ENCODE data around the gene ZSWIM7. TPM values are rescaled to one million over a fixed set of nuclear protein-coding genes. Genes with fewer than 3 reads are reported as not detected.

Gene ZSWIM7
- total and polyA plus RNA-seq, 2 of the 4 experiments (the other 2 are of a cell fraction): 6.8 to 12.1 TPM

DNA sequence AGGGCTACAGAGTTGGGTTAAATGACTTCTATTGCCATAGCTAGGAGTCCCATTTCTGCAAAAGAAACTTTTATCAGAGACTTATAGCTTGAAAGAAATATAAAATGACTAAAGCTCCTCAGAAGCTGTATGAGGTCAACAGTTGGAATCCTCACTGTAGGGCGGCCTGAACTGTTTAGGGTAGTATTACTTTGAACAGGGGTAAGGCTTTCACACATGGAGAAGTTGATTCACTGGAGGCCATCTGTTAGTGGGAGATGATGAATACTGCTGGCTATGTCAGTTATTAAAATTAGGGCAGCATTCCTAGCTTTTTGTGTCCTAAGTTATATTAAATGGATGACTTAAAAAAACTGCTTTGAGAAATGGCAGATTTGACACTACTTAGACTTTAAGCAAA is 6.1 kb upstream of the ZSWIM7 start:
- no TSS peak for BruUV-seq (replicated peaks)
- no peak overlapping the region for H3K4me3 ChIP-seq (ENCODE audit: insufficient read depth, low read depth, low read length)
- H3K56ac ChIP-seq (ENCODE audit: extremely low read depth, insufficient read depth, low read length): no peak overlapping the region
- no peak overlapping the region for H4K91ac ChIP-seq (ENCODE audit: insufficient read depth, low read depth, low read length)
- dilution Hi-C loops (cut with HindIII; ENCODE audit: low sequenced_read_pairs, unreplicated experiment): no loop called here
- no peak overlapping the region for H2BK120ac ChIP-seq (ENCODE audit: low read depth, low read length)
- TF ChIP-seq MAZ (IDR thresholded peaks at IDR 0.05; ENCODE audit: borderline replicate concordance, low read depth, low read length) (no peak), MAFK (IDR thresholded peaks at IDR 0.05; ENCODE audit: low read depth, low read length) (no peak), MXI1 (IDR thresholded peaks at IDR 0.05; ENCODE audit: borderline replicate concordance, low read depth, low read length) (no peak), POLR2A (IDR thresholded peaks at IDR 0.05; ENCODE audit: low read depth, low read length) (no peak), CHD1 (IDR thresholded peaks at IDR 0.05; ENCODE audit: low read depth, low read length) (no peak), RCOR1 (IDR thresholded peaks at IDR 0.05; ENCODE audit: insufficient replicate concordance, low read length) (no peak), RAD21 (IDR thresholded peaks at IDR 0.05; ENCODE audit: low read length) (no peak), CEBPB (IDR thresholded peaks at IDR 0.05; ENCODE audit: low read depth, low read length) (no peak), RFX5 (IDR thresholded peaks at IDR 0.05; ENCODE audit: low read depth, low read length) (no peak), SMC3 (IDR thresholded peaks at IDR 0.05; ENCODE audit: low read depth, low read length) (no peak), FOS (IDR thresholded peaks at IDR 0.05; ENCODE audit: low read depth, low read length) (no peak), NFE2L2 (IDR thresholded peaks at IDR 0.05; ENCODE audit: low read depth, low read length) (no peak), BHLHE40 (IDR thresholded peaks at IDR 0.05; ENCODE audit: low read depth, low read length) (no peak)
- TF ChIP-seq, protein P1, sequence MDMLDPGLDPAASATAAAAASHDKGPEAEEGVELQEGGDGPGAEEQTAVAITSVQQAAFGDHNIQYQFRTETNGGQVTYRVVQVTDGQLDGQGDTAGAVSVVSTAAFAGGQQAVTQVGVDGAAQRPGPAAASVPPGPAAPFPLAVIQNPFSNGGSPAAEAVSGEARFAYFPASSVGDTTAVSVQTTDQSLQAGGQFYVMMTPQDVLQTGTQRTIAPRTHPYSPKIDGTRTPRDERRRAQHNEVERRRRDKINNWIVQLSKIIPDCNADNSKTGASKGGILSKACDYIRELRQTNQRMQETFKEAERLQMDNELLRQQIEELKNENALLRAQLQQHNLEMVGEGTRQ (IDR thresholded peaks at IDR 0.05; ENCODE audit: low read depth, low read length): no peak
- TF ChIP-seq, protein P2, sequence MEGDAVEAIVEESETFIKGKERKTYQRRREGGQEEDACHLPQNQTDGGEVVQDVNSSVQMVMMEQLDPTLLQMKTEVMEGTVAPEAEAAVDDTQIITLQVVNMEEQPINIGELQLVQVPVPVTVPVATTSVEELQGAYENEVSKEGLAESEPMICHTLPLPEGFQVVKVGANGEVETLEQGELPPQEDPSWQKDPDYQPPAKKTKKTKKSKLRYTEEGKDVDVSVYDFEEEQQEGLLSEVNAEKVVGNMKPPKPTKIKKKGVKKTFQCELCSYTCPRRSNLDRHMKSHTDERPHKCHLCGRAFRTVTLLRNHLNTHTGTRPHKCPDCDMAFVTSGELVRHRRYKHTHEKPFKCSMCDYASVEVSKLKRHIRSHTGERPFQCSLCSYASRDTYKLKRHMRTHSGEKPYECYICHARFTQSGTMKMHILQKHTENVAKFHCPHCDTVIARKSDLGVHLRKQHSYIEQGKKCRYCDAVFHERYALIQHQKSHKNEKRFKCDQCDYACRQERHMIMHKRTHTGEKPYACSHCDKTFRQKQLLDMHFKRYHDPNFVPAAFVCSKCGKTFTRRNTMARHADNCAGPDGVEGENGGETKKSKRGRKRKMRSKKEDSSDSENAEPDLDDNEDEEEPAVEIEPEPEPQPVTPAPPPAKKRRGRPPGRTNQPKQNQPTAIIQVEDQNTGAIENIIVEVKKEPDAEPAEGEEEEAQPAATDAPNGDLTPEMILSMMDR (conservative IDR thresholded peaks at IDR 0.05; ENCODE audit: low read depth, low read length): no peak
- TF ChIP-seq, protein P3, sequence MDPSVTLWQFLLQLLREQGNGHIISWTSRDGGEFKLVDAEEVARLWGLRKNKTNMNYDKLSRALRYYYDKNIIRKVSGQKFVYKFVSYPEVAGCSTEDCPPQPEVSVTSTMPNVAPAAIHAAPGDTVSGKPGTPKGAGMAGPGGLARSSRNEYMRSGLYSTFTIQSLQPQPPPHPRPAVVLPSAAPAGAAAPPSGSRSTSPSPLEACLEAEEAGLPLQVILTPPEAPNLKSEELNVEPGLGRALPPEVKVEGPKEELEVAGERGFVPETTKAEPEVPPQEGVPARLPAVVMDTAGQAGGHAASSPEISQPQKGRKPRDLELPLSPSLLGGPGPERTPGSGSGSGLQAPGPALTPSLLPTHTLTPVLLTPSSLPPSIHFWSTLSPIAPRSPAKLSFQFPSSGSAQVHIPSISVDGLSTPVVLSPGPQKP (IDR thresholded peaks at IDR 0.05; ENCODE audit: borderline replicate concordance, low read depth, low read length): no peak
- no peak overlapping the region for H2AK5ac ChIP-seq (ENCODE audit: low read depth, low read length)
- no peak overlapping the region for H2BK15ac ChIP-seq (ENCODE audit: low read depth, low read length)
- in situ Hi-C loops (cut with MboI; ENCODE audit: low sequenced_read_pairs): no loop called here
- no peak overlapping the region for H2BK20ac ChIP-seq (ENCODE audit: low read depth, low read length)
- H3K18ac ChIP-seq (ENCODE audit: low read depth, low read length): no peak overlapping the region
- WGBS, 2 experiments (ENCODE audit: extremely low coverage in 2 of 2, insufficient read length in 1 of 2): no CpG with 5 or more reads among the region's 1 CpG
- no peak overlapping the region for H4K5ac ChIP-seq (ENCODE audit: low read depth, low read length)
- H3K14ac ChIP-seq (replicated peaks; ENCODE audit: low read depth, low read length): no peak overlapping the region
- ChIA-PET CTCF (interaction anchor here (0.8 kb wide), 1 partner anchor 9 kb away, joined by 3 read pairs; no protein-coding TSS in a partner anchor), POLR2A (ENCODE audit: unreplicated experiment) (no interaction called here)
- H3K36me3 ChIP-seq (ENCODE audit: control insufficient read depth, insufficient read depth, low read length): peaks cover 40% of the 10 kb centered on the region
- H2AK9ac ChIP-seq (replicated peaks; ENCODE audit: low read depth, low read length, poor library complexity): no peak overlapping the region
- H3K4me2 ChIP-seq (ENCODE audit: low read depth, low read length): no peak overlapping the region
- H3K9me3 ChIP-seq (ENCODE audit: control insufficient read depth, insufficient read depth, low read length): no peaks in the 10 kb centered on the region
- no peaks in the 10 kb centered on the region for H3K27me3 ChIP-seq (ENCODE audit: control insufficient read depth, insufficient read depth, low read length)
- no peak overlapping the region for H2AFZ ChIP-seq (replicated peaks; ENCODE audit: low read length, poor library complexity)
- H3K9me1 ChIP-seq (ENCODE audit: insufficient read depth, low read length): peaks cover 10% of the 10 kb centered on the region
- H2BK5ac ChIP-seq (ENCODE audit: low read depth, low read length, poor library complexity, severe bottlenecking): no peak overlapping the region
- no peak overlapping the region for H3K23ac ChIP-seq (ENCODE audit: low read depth, low read length)
- ATAC-seq (ENCODE audit: low read depth) (0 out of 2 replicates have a peak, but pooled peaks have one; percentile 21), DNase-seq (peak; percentile 30)
- intact Hi-C loops (cut with micrococcal nuclease): no loop called here
- H4K8ac ChIP-seq (ENCODE audit: low read depth in 2 of 2, low read length in 2 of 2): no peak overlapping the region
- no peak overlapping the region for H3K9ac ChIP-seq (ENCODE audit: low read depth, low read length)
- H3K27ac ChIP-seq (ENCODE audit: insufficient read depth, low read length): no peak overlapping the region
- peaks cover under 1% of the 10 kb centered on the region; the same call in 1 of the 2 replicates for H4K20me1 ChIP-seq (ENCODE audit: insufficient read depth, low read length)
- H3K4ac ChIP-seq (ENCODE audit: low read depth, low read length): no peak overlapping the region
- H3K4me1 ChIP-seq (ENCODE audit: control insufficient read depth, insufficient read depth, low read length): peaks cover 6% of the 10 kb centered on the region; the same call in 1 of the 2 replicates
- peaks cover 36 to 58% of the 10 kb centered on the region in 2 experiments for H3K79me1 ChIP-seq (ENCODE audit: low read depth in 1 of 2, low read length in 2 of 2)

Measured in IMR-90 (cell line).